AG04450 (cell line): Measurements from ENCODE around the gene COL27A1. TPM values are rescaled to one million over a fixed set of nuclear protein-coding genes. Genes with fewer than 3 reads are reported as not detected.
"Not testable (repeated sequence)": the region's sequence is repeated elsewhere in the genome, so short reads cannot be mapped to it uniquely, and the experiment has no call there.

Source experiments
- CTCF ChIA-PET: fragments of 300-600, 350-600 bp; formaldehyde crosslinking; extraction: SDS; loops from one replicate; lab custom pipeline; 2022; ENCODE audit warnings: antibody characterized with exemption, inconsistent platforms; lab: Charles Lee
- POLR2A ChIA-PET: fragments of 350-600 bp; formaldehyde crosslinking; extraction: SDS; loops from one replicate; lab custom pipeline; 2021; ENCODE audit warnings: antibody characterized with exemption, inconsistent platforms; lab: Yijun Ruan, JAX
- DNase-seq: peaks from one replicate; pipeline ENCODE4 v3.0.0-alpha.2; 2011; ENCODE audit warnings: low read depth, low spot score
- H3K27ac ChIP-seq: one replicate; pipeline ENCODE4 v1.5.1; 2012; ENCODE audit warnings: low read depth, low read length, control low read depth
- H3K27me3 ChIP-seq: one replicate; pipeline ENCODE4 v1.6.0; 2012; ENCODE audit warnings: low read length; ENCODE audit not compliant: control insufficient read depth, insufficient read depth
- H3K4me3 ChIP-seq: 2 replicates; pipeline ENCODE4 v1.5.1; 2011; ENCODE audit warnings: mild to moderate bottlenecking, low read depth, low read length, control low read depth
- H3K9me3 ChIP-seq: 2 replicates; pipeline ENCODE4 v1.5.1; 2012; ENCODE audit warnings: low read length; ENCODE audit not compliant: control insufficient read depth, insufficient read depth
- polyA plus RNA-seq: library from polyadenylated mRNA; depleted of rRNA; stranded (reverse); fragments of >200 nt; gene quantifications from 2 replicates; pipeline ENCODE4 v1.2.3, GENCODE V29; 2011
- TF ChIP-seq, protein P1 (sequence below): IDR thresholded peaks from 2 replicates; pipeline ENCODE4 v1.5.1; 2011; ENCODE audit warnings: low read depth, low read length, control low read depth, inconsistent platforms

COL27A1 gene
- polyA plus RNA-seq, 1 experiment = 8.5 TPM

DNA sequence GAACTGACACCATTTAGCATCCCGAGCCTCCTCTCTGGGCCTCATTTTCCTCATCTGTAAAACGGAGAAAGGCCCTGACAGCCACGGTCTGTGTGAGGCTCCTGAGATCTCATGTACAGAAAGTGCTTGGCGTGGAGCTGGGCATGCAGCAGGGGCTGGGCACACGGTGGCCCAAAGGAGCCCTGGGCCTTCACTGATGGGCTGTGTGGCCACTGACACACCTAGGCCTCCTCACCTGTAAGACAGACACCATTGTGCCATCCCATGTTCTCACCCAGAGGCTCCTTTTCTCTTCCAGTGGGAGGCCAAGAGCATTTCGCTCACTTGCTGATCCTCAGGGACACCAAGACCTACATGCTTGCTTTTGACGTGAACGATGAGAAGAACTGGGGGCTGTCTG lies 169.2 kb downstream of the COL27A1 start:
- TF ChIP-seq, protein P1, sequence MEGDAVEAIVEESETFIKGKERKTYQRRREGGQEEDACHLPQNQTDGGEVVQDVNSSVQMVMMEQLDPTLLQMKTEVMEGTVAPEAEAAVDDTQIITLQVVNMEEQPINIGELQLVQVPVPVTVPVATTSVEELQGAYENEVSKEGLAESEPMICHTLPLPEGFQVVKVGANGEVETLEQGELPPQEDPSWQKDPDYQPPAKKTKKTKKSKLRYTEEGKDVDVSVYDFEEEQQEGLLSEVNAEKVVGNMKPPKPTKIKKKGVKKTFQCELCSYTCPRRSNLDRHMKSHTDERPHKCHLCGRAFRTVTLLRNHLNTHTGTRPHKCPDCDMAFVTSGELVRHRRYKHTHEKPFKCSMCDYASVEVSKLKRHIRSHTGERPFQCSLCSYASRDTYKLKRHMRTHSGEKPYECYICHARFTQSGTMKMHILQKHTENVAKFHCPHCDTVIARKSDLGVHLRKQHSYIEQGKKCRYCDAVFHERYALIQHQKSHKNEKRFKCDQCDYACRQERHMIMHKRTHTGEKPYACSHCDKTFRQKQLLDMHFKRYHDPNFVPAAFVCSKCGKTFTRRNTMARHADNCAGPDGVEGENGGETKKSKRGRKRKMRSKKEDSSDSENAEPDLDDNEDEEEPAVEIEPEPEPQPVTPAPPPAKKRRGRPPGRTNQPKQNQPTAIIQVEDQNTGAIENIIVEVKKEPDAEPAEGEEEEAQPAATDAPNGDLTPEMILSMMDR = no peak
- POLR2A ChIA-PET = no interaction called here

GRCh38 chr9:114324965-114325364 lies 169.6 kb downstream of the COL27A1 start:
- H3K9me3 ChIP-seq, H3K27ac ChIP-seq, POLR2A ChIA-PET, H3K4me3 ChIP-seq, CTCF ChIA-PET, H3K27me3 ChIP-seq, DNase-seq: not testable (repeated sequence)

More for the DNA sequence above, 169.2 kb downstream of the COL27A1 start:
- CTCF ChIA-PET = no interaction called here
- Histone ChIP-seq H3K27me3 (no peaks in the 10 kb centered on the region), H3K4me3 (no peak overlapping the region), H3K27ac (no peak overlapping the region), H3K9me3 (no peaks in the 10 kb centered on the region)
- no peak for DNase-seq

- H3K27ac ChIP-seq, H3K27me3 ChIP-seq, CTCF ChIA-PET, H3K9me3 ChIP-seq, H3K4me3 ChIP-seq, DNase-seq: not testable (repeated sequence)
- POLR2A ChIA-PET = interaction anchor here (0.7 kb wide), 1 partner anchor 916 kb away, joined by 5 read pairs; the partner anchor contains the start of genes C9orf43 and POLE3
Measured at GRCh38 chr9:114325684-114326254, 170.4 kb downstream of the COL27A1 start.

GRCh38 chr9:114327749-114328148 lies 172.4 kb downstream of the COL27A1 start:
- ChIA-PET CTCF (no interaction called here), POLR2A (no interaction called here)
- Histone ChIP-seq H3K9me3 (no peaks in the 10 kb centered on the region), H3K27ac (no peak overlapping the region), H3K27me3 (no peaks in the 10 kb centered on the region), H3K4me3 (no peak overlapping the region)
- no peak for DNase-seq
- TF ChIP-seq, protein P1 = no peak

DNA sequence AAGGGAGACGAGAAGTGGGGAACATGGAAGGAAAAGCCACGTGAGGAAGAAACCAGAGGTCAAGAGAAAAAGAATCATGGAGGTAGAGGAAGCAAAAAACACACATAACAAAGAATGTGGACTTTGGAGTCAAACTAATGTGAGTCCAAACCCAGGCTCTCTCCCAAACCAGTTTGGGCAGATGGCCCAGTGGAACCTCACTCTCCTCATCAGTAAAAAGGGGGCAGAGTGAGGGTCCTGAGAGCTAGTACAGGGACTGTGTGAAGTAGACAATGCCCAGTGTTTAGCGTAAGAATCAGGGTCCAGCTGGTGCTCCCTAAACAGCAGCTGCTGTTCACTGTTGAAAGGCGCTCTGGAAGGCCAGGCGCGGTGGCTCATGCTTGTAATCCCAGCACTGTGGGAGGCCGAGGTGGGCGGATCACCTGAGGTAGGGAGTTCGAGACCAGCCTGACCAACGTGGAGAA lies 173.1 kb downstream of the COL27A1 start:
- POLR2A ChIA-PET, CTCF ChIA-PET, DNase-seq: not testable (repeated sequence)

DNA sequence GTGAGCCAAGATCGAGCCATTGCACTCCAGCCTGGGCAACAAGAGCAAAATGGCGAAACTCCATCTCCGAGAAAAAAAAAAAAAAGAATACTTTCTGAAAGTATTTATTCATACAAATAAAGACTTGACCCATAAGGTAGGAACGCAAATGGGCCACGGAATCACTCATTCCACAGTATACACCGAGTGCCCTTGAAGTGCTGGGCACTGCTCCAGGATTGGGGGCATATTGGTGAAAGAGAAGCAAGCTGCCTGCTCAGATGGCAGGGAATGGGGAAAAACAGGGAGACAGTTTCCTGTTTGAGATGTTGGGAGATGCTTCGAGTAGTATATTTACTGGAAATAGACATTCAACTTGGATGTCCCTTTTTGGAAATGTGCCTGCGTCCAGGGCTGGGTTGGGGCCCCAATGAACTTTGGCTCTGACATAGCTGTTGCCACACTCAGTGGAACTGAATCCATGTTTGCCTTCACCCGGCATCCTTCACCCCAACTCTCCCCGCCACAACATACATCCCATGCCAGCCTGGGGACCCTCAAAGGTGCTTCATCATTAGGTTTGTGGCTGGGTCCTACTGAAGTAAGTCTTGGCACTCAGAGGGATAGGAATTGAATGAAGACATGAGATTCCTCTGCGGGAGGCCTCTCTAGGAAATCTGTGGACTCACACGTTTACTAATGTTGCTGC lies 173.7 kb downstream of the COL27A1 start:
- H3K27me3 ChIP-seq, POLR2A ChIA-PET, H3K27ac ChIP-seq, H3K9me3 ChIP-seq, H3K4me3 ChIP-seq, DNase-seq, CTCF ChIA-PET: not testable (repeated sequence)

More for the DNA sequence above, 173.1 kb downstream of the COL27A1 start:
- H3K27ac ChIP-seq, H3K9me3 ChIP-seq, H3K4me3 ChIP-seq, H3K27me3 ChIP-seq: not testable (repeated sequence)

DNA sequence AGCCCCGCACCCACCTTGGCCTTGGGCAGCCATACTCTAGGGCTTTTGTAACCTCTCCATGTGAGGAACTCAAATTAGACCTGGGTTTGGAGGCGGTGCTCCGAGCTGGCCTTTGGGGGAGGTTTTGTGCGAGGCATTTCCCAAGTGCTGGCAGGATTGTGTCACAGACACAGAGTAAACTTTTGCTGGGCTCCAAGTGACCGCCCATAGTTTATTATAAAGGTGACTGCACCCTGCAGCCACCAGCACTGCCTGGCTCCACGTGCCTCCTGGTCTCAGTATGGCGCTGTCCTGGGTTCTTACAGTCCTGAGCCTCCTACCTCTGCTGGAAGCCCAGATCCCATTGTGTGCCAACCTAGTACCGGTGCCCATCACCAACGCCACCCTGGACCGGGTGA lies 174.3 kb downstream of the COL27A1 start, which contains the start of gene ORM2:
TSS of gene ORM2 (plus strand) at position 245 of the 398 bp plus-strand sequence. CDS start at position 281, 36 bp downstream.
- H3K9me3 ChIP-seq, CTCF ChIA-PET, POLR2A ChIA-PET: not testable (repeated sequence)

More for the DNA sequence above, 174.3 kb downstream of the COL27A1 start, which contains the start of gene ORM2:
- DNase-seq, H3K27ac ChIP-seq, H3K4me3 ChIP-seq, H3K27me3 ChIP-seq: not testable (repeated sequence)
